Activated T-helper 17 cell treated with anti-CD3 and anti-CD28 coated beads, Interleukin-2, amount 50 U/mL, for 72 hours (primary cell): ENCODE results near the gene PRKCE. TPM values are rescaled to one million over a fixed set of nuclear protein-coding genes. Genes with fewer than 3 reads are reported as not detected.
"Not testable (repeated sequence)": the region's sequence is repeated elsewhere in the genome, so short reads cannot be mapped to it uniquely, and the experiment has no call there.

ENCODE experiments used
- ATAC-seq: fragments of 150-1000 bp; cut with Tn5 transposase; replicated peaks from 2 replicates; pipeline ENCODE4 v1.10.0; 2021; ENCODE audit warnings: mild to moderate bottlenecking, moderate library complexity
- H3K27ac Mint-ChIP-seq: one replicate; pipeline ENCODE4 v1.8.0; 2022; ENCODE audit warnings: mixed read lengths
- H3K27me3 Mint-ChIP-seq: one replicate; pipeline ENCODE4 v1.8.0; 2022; ENCODE audit warnings: mixed read lengths
- H3K36me3 Mint-ChIP-seq: one replicate; pipeline ENCODE4 v1.8.0; 2022; ENCODE audit warnings: low read depth, mild to moderate bottlenecking, mixed read lengths
- H3K4me1 Mint-ChIP-seq: one replicate; pipeline ENCODE4 v1.8.0; 2022; ENCODE audit warnings: mixed read lengths
- H3K4me3 Mint-ChIP-seq: one replicate; pipeline ENCODE4 v1.8.0; 2022; ENCODE audit warnings: mild to moderate bottlenecking, mixed read lengths
- H3K9me3 Mint-ChIP-seq: one replicate; pipeline ENCODE4 v1.8.0; 2022; ENCODE audit warnings: mixed read lengths
- total RNA-seq, 2 donors: library from RNA; stranded (reverse); gene quantifications; one replicate each; pipeline ENCODE4 v1.2.3, GENCODE V29; 2022

PRKCE gene
- total RNA-seq, 2 donors from 2014 or later, result 15.9 to 16.6 TPM

- no peaks in the 10 kb centered on the region for H3K27me3 Mint-ChIP-seq
- H3K27ac Mint-ChIP-seq, result no peak overlapping the region
- H3K36me3 Mint-ChIP-seq, result peaks cover 6% of the 10 kb centered on the region
- no peak for ATAC-seq
- H3K9me3 Mint-ChIP-seq, result no peaks in the 10 kb centered on the region
- H3K4me1 Mint-ChIP-seq, result no peaks in the 10 kb centered on the region
- H3K4me3 Mint-ChIP-seq, result no peak overlapping the region
These were observed 59.0 kb downstream of the PRKCE start for GRCh38 chr2:45710468-45710867.

- Mint-ChIP-seq H3K27ac (no peak overlapping the region), H3K9me3 (peaks cover 4% of the 10 kb centered on the region), H3K4me1 (no peaks in the 10 kb centered on the region), H3K27me3 (no peaks in the 10 kb centered on the region), H3K36me3 (peaks cover 6% of the 10 kb centered on the region), H3K4me3 (no peak overlapping the region)
- ATAC-seq, result no peak
These were observed 59.7 kb downstream of the PRKCE start for GRCh38 chr2:45711224-45711623.

DNA sequence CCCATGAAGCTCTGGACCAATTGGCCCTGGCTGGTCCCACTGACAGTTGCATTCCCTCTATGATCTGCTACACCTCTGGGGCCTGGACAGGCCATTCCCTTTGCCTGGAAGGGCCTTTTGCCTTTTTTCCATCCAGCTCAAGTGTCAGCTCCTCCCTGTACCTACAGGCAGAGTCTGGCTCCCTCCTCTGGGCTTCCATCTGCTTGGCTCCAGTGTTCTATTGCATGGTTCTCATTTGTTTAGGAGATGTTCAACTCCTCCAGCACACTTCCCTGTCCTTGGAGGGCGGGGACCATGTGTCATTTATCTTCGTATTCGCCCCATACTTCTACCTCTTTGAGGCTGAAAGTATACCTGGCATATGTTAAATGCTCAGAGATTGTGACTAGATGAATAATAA is 61.1 kb downstream of the PRKCE start:
- H3K36me3 Mint-ChIP-seq, result no peaks in the 10 kb centered on the region
- no peaks in the 10 kb centered on the region for H3K4me1 Mint-ChIP-seq
- H3K27ac Mint-ChIP-seq, result no peak overlapping the region
- peaks cover 7% of the 10 kb centered on the region for H3K9me3 Mint-ChIP-seq
- H3K4me3 Mint-ChIP-seq, result no peak overlapping the region
- no peaks in the 10 kb centered on the region for H3K27me3 Mint-ChIP-seq
- no peak for ATAC-seq

- Mint-ChIP-seq H3K4me3 (no peak overlapping the region), H3K27ac (no peak overlapping the region), H3K4me1 (no peaks in the 10 kb centered on the region), H3K9me3 (peaks cover 7% of the 10 kb centered on the region), H3K27me3 (no peaks in the 10 kb centered on the region), H3K36me3 (no peaks in the 10 kb centered on the region)
- no peak for ATAC-seq
These were observed 61.7 kb downstream of the PRKCE start for GRCh38 chr2:45713136-45713535.

DNA sequence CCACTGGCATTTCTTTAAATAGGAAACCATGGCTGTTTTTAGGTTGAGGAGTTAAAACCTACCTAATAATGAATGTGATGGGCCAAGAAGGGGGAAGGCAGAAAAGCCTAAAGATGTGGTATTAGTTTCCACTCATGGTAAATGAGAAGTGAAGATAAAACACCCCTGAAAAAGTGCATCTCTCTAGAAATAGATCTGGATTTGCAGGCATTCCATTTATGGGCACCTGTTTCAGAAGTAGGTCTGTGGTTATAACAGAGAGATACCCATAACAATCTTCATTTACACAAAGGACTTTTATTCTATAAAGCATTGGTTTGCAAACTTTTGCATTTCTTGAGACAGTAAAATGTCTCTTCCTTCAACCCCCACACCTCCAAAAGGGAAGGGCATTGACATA is 62.1 kb downstream of the PRKCE start:
- H3K27me3 Mint-ChIP-seq, result no peaks in the 10 kb centered on the region
- H3K36me3 Mint-ChIP-seq, result no peaks in the 10 kb centered on the region
- H3K4me3 Mint-ChIP-seq, result no peak overlapping the region
- no peak overlapping the region for H3K27ac Mint-ChIP-seq
- H3K9me3 Mint-ChIP-seq, result peaks cover 7% of the 10 kb centered on the region
- H3K4me1 Mint-ChIP-seq, result no peaks in the 10 kb centered on the region
- ATAC-seq, result no peak

- Mint-ChIP-seq H3K36me3 (no peaks in the 10 kb centered on the region), H3K27ac (no peak overlapping the region), H3K4me3 (no peak overlapping the region), H3K4me1 (no peaks in the 10 kb centered on the region), H3K9me3 (peaks cover 7% of the 10 kb centered on the region), H3K27me3 (no peaks in the 10 kb centered on the region)
- ATAC-seq, result no peak
These were observed 63.2 kb downstream of the PRKCE start for GRCh38 chr2:45714679-45715078.

- ATAC-seq, result no peak
- Mint-ChIP-seq H3K27ac (no peak overlapping the region), H3K36me3 (no peaks in the 10 kb centered on the region), H3K9me3 (peaks cover 7% of the 10 kb centered on the region), H3K4me3 (no peak overlapping the region), H3K4me1 (no peaks in the 10 kb centered on the region), H3K27me3 (no peaks in the 10 kb centered on the region)
These were observed 64.3 kb downstream of the PRKCE start for GRCh38 chr2:45715601-45716379.

DNA sequence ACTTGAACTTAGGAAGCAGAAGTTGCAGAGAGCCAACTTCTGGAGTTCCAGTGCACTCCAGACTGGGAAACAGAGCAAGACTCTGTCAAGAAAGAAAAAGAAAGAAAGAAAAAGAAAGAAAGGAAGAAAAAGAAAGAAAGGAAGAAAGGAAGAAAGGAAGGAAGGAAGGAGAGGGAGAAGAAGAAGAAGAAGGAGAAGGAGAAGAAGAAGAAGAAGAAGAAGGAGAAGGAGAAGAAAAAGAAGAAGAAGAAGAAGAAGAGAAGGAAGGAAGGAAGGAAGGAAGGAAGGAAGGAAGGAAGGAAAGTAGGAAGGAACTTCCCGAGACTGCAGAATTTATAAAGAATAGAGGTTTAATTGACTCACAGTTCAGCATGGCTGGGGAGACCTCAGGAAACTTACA is 65.0 kb downstream of the PRKCE start:
- not testable (repeated sequence) for H3K9me3 Mint-ChIP-seq, H3K27ac Mint-ChIP-seq, H3K27me3 Mint-ChIP-seq, H3K36me3 Mint-ChIP-seq, H3K4me3 Mint-ChIP-seq, ATAC-seq, H3K4me1 Mint-ChIP-seq

- no peaks in the 10 kb centered on the region for H3K27me3 Mint-ChIP-seq
- H3K36me3 Mint-ChIP-seq, result no peaks in the 10 kb centered on the region
- no peak overlapping the region for H3K4me3 Mint-ChIP-seq
- H3K9me3 Mint-ChIP-seq, result peaks cover 7% of the 10 kb centered on the region
- H3K4me1 Mint-ChIP-seq, result no peaks in the 10 kb centered on the region
- ATAC-seq, result no peak
- H3K27ac Mint-ChIP-seq, result no peak overlapping the region
These were observed 65.4 kb downstream of the PRKCE start for GRCh38 chr2:45716915-45717314.

- H3K4me1 Mint-ChIP-seq, result peaks cover 6% of the 10 kb centered on the region
- H3K27ac Mint-ChIP-seq, result no peak overlapping the region
- peaks cover 7% of the 10 kb centered on the region for H3K9me3 Mint-ChIP-seq
- ATAC-seq, result no peak
- H3K4me3 Mint-ChIP-seq, result no peak overlapping the region
- H3K27me3 Mint-ChIP-seq, result no peaks in the 10 kb centered on the region
- no peaks in the 10 kb centered on the region for H3K36me3 Mint-ChIP-seq
These were observed 68.7 kb downstream of the PRKCE start for GRCh38 chr2:45720210-45720609.

GRCh38 chr2:45721150-45721549 is 69.7 kb downstream of the PRKCE start:
- H3K9me3 Mint-ChIP-seq, result peaks cover 4% of the 10 kb centered on the region
- H3K36me3 Mint-ChIP-seq, result no peaks in the 10 kb centered on the region
- H3K4me1 Mint-ChIP-seq, result peaks cover 6% of the 10 kb centered on the region
- no peak overlapping the region for H3K4me3 Mint-ChIP-seq
- H3K27me3 Mint-ChIP-seq, result no peaks in the 10 kb centered on the region
- no peak for ATAC-seq
- H3K27ac Mint-ChIP-seq, result no peak overlapping the region

- Mint-ChIP-seq H3K36me3 (no peaks in the 10 kb centered on the region), H3K27me3 (no peaks in the 10 kb centered on the region), H3K27ac (no peak overlapping the region), H3K4me3 (no peak overlapping the region), H3K9me3 (no peaks in the 10 kb centered on the region), H3K4me1 (peaks cover 6% of the 10 kb centered on the region)
- ATAC-seq, result no peak
These were observed 71.0 kb downstream of the PRKCE start for GRCh38 chr2:45722477-45722876.

DNA sequence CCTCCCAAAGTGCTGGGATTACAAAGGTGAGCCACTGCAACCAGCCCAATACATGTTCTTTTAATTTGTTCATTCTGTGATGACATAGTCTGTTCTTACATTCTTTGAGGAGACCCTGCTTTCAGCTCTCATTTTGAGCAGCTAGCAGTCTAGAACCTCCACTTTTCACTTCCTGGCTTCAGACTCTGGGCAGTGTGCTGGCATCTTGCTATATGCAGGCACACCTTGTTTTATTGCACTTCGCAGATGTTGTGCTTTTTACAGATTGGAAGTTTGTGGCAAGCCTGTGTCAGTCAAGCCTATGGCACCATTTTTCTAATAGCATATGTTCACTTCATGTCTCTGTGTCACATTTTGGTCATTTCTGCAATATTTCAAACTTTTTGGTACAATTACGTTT is 72.4 kb downstream of the PRKCE start:
- no peak for ATAC-seq
- Mint-ChIP-seq H3K27ac (no peak overlapping the region), H3K4me3 (no peak overlapping the region), H3K27me3 (no peaks in the 10 kb centered on the region), H3K36me3 (no peaks in the 10 kb centered on the region), H3K4me1 (peaks cover 6% of the 10 kb centered on the region), H3K9me3 (no peaks in the 10 kb centered on the region)

- Mint-ChIP-seq H3K9me3 (no peaks in the 10 kb centered on the region), H3K4me1 (peaks cover 6% of the 10 kb centered on the region), H3K36me3 (no peaks in the 10 kb centered on the region), H3K27me3 (no peaks in the 10 kb centered on the region), H3K27ac (no peak overlapping the region), H3K4me3 (no peak overlapping the region)
- no peak for ATAC-seq
These were observed 72.9 kb downstream of the PRKCE start for GRCh38 chr2:45724335-45724734.

GRCh38 chr2:45725731-45726130 is 74.3 kb downstream of the PRKCE start:
- Mint-ChIP-seq H3K36me3 (no peaks in the 10 kb centered on the region), H3K4me1 (peaks cover 6% of the 10 kb centered on the region), H3K27me3 (no peaks in the 10 kb centered on the region), H3K9me3 (no peaks in the 10 kb centered on the region), H3K27ac (no peak overlapping the region), H3K4me3 (no peak overlapping the region)
- no peak for ATAC-seq

DNA sequence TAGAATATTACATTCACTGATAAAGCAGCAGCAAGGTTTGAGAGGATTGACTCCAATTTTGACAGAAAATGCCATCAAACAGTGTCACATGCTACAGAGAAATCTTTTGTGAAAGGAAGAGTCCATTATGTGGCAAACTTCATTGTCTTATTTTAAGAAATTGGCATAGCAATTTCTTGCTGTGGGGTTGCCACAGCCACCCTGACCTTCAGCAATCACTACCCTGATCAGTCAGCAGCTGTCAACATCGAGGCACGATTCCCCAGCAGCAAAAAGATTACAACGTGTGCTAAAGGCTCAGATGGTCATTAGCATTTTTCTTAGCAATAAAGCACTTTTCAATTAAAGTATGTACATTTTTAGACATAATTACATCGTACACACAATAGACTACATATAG is 74.7 kb downstream of the PRKCE start:
- Mint-ChIP-seq H3K4me1 (peaks cover 6% of the 10 kb centered on the region), H3K36me3 (no peaks in the 10 kb centered on the region), H3K9me3 (no peaks in the 10 kb centered on the region), H3K4me3 (no peak overlapping the region), H3K27ac (no peak overlapping the region), H3K27me3 (no peaks in the 10 kb centered on the region)
- ATAC-seq, result no peak
